H1 (cell line): ENCODE data around the gene NXPH4. TPM values are rescaled to one million over a fixed set of nuclear protein-coding genes. Genes with fewer than 3 reads are reported as not detected.

Experiments used
- CTCF ChIA-PET: fragments of 300-600 bp; sonication (Branson Sonifier 250); formaldehyde crosslinking; loops from one replicate; lab custom pipeline; 2021; ENCODE audit not compliant: partially characterized antibody; lab: Charles Lee
- POLR2A ChIA-PET: fragments of 300-600 bp; sonication (Branson Sonifier 250); formaldehyde crosslinking; loops from one replicate; lab custom pipeline; 2021; ENCODE audit warnings: inconsistent platforms; ENCODE audit not compliant: partially characterized antibody; lab: Charles Lee
- DNase-seq, 2 experiments: peaks; one replicate each; pipeline versions ENCODE4 v3.0.0 to v3.0.0-alpha.2; 2010 to 2022; ENCODE audit warnings: low spot score in 2 of 2, low read depth in 1 of 2, mixed read lengths in 1 of 2
- FAIRE-seq: peaks from 2 replicates; lab custom pipeline; 2011; peaks lifted over from hg19 to GRCh38; lab: Jason Lieb, UNC
- H2AFZ ChIP-seq: 2 replicates; pipeline ENCODE4 v1.8.1; 2012; ENCODE audit warnings: low read length, inconsistent platforms
- H2AK5ac ChIP-seq: 2 replicates; pipeline ENCODE4 v1.6.1; 2013; ENCODE audit warnings: low read depth, low read length
- H2BK120ac ChIP-seq: replicated peaks from 2 replicates; pipeline ENCODE3; 2013; ENCODE audit warnings: low read depth, low read length, inconsistent platforms
- H2BK12ac ChIP-seq: 2 replicates; pipeline ENCODE4 v1.6.1; 2013; ENCODE audit warnings: low read depth, low read length
- H2BK15ac ChIP-seq: 2 replicates; pipeline ENCODE4 v1.6.1; 2013; ENCODE audit warnings: low read length
- H2BK20ac ChIP-seq: 2 replicates; pipeline ENCODE4 v1.6.1; 2013; ENCODE audit warnings: low read length
- H2BK5ac ChIP-seq: 2 replicates; pipeline ENCODE4 v1.6.1; 2013; ENCODE audit warnings: low read depth, low read length
- H3K14ac ChIP-seq: 2 replicates; pipeline ENCODE4 v1.6.1; 2013; ENCODE audit warnings: inconsistent platforms; ENCODE audit not compliant: insufficient read length
- H3K18ac ChIP-seq: 2 replicates; pipeline ENCODE4 v1.6.1; 2013; ENCODE audit warnings: low read length; ENCODE audit errors: extremely low read depth
- H3K23ac ChIP-seq: 2 replicates; pipeline ENCODE4 v1.6.1; 2013; ENCODE audit warnings: inconsistent platforms; ENCODE audit not compliant: insufficient read length
- H3K23me2 ChIP-seq: 2 replicates; pipeline ENCODE4 v1.6.1; 2013; ENCODE audit warnings: low read depth, low read length
- H3K27ac ChIP-seq: 2 replicates; pipeline ENCODE4 v1.6.1; 2011; ENCODE audit warnings: low read depth, low read length, inconsistent platforms
- H3K27me3 ChIP-seq, 4 experiments: replicated peaks in 1 of 4; 1 replicate in 1 of 4; 2 replicates in 3 of 4; pipeline versions ENCODE4 v1.6.1 to v1.8.1; 2011 to 2013; ENCODE audit warnings: low read length in 3 of 4, mild to moderate bottlenecking in 3 of 4, inconsistent platforms in 2 of 4, mixed read lengths in 2 of 4, moderate library complexity in 1 of 4; ENCODE audit not compliant: control insufficient read depth in 3 of 4, insufficient read depth in 3 of 4; ENCODE audit errors: extremely low read depth in 1 of 4
- H3K36me3 ChIP-seq, 4 experiments: 2 replicates each; pipeline versions ENCODE4 v1.6.1 to v1.8.1; 2011 to 2013; ENCODE audit warnings: mild to moderate bottlenecking in 4 of 4, low read length in 3 of 4, moderate library complexity in 2 of 4, control low read depth in 1 of 4, inconsistent platforms in 1 of 4; ENCODE audit not compliant: insufficient read depth in 4 of 4, control insufficient read depth in 2 of 4
- H3K4ac ChIP-seq: replicated peaks from 2 replicates; pipeline ENCODE3; 2013; ENCODE audit warnings: low read length, low read depth, mixed read lengths, inconsistent platforms; ENCODE audit not compliant: insufficient read length
- H3K4me1 ChIP-seq, 4 experiments: replicated peaks in 1 of 4; 1 replicate in 1 of 4; 2 replicates in 3 of 4; pipeline versions ENCODE4 v1.6.1 to v1.8.1; 2011 to 2013; ENCODE audit warnings: low read length in 3 of 4, inconsistent platforms in 2 of 4, mixed read lengths in 1 of 4; ENCODE audit not compliant: insufficient read depth in 4 of 4, control insufficient read depth in 3 of 4
- H3K4me2 ChIP-seq, 2 experiments: 2 replicates each; pipeline versions ENCODE4 v1.6.1 to v1.8.1; 2011 to 2013; ENCODE audit warnings: low read depth in 2 of 2, low read length in 2 of 2, control low read depth in 1 of 2, inconsistent platforms in 1 of 2, mild to moderate bottlenecking in 1 of 2; ENCODE audit not compliant: insufficient read depth in 1 of 2
- H3K4me3 ChIP-seq, 4 experiments: fragments of 200-600, 300-600 bp in 1 of 4; sonication (generic), shearing (Covaris generic), sonication (Bioruptor Twin) in 1 of 4; 2 replicates each; pipeline versions ENCODE4 v1.5.1 to v1.8.1; 2011 to 2016; ENCODE audit warnings: low read length in 4 of 4, low read depth in 3 of 4, control low read depth in 2 of 4, inconsistent platforms in 2 of 4, mild to moderate bottlenecking in 2 of 4, mixed read lengths in 1 of 4, moderate library complexity in 1 of 4; ENCODE audit not compliant: insufficient read depth in 2 of 4; ENCODE audit errors: extremely low read depth in 1 of 4
- H3K56ac ChIP-seq: replicated peaks from 2 replicates; pipeline ENCODE3; 2013; ENCODE audit warnings: low read depth, mild to moderate bottlenecking, mixed read lengths, low read length, inconsistent platforms; ENCODE audit not compliant: insufficient read length
- H3K79me1 ChIP-seq: 2 replicates; pipeline ENCODE4 v1.6.1; 2013; ENCODE audit warnings: low read depth, low read length, control low read depth
- H3K79me2 ChIP-seq, 2 experiments: 2 replicates each; pipeline versions ENCODE4 v1.6.1 to v1.8.1; 2012 to 2013; ENCODE audit warnings: low read length in 2 of 2, mild to moderate bottlenecking in 2 of 2, inconsistent platforms in 1 of 2; ENCODE audit not compliant: insufficient read depth in 2 of 2, control insufficient read depth in 1 of 2
- H3K9ac ChIP-seq, 4 experiments: replicated peaks in 1 of 4; 1 replicate in 1 of 4; 2 replicates in 3 of 4; pipeline versions ENCODE4 v1.6.1 to v1.8.1; 2011 to 2013; ENCODE audit warnings: low read depth in 3 of 4, low read length in 3 of 4, control low read depth in 2 of 4, mild to moderate bottlenecking in 2 of 4, moderate library complexity in 2 of 4, inconsistent platforms in 1 of 4; ENCODE audit errors: extremely low read depth in 1 of 4
- H3K9me3 ChIP-seq, 2 experiments: 2 replicates each; pipeline versions ENCODE4 v1.6.1 to v1.8.1; 2012 to 2013; ENCODE audit warnings: mild to moderate bottlenecking in 2 of 2, moderate library complexity in 2 of 2, control low read depth in 1 of 2, inconsistent platforms in 1 of 2, low read depth in 1 of 2, low read length in 1 of 2, mixed read lengths in 1 of 2; ENCODE audit not compliant: insufficient read depth in 2 of 2
- H4K20me1 ChIP-seq, 2 experiments: replicated peaks in 1 of 2; 2 replicates each; pipeline versions ENCODE3 to v1.8.1; 2011 to 2013; ENCODE audit warnings: inconsistent platforms in 2 of 2, low read length in 2 of 2, mild to moderate bottlenecking in 1 of 2; ENCODE audit not compliant: insufficient read depth in 2 of 2, control insufficient read depth in 1 of 2
- H4K5ac ChIP-seq: 2 replicates; pipeline ENCODE4 v1.6.1; 2013; ENCODE audit warnings: low read length, low read depth, mixed read lengths, inconsistent platforms; ENCODE audit not compliant: insufficient read length
- H4K8ac ChIP-seq: 2 replicates; pipeline ENCODE4 v1.8.0; 2013; ENCODE audit warnings: mild to moderate bottlenecking, moderate library complexity, low read length, inconsistent platforms; ENCODE audit not compliant: insufficient read depth; ENCODE audit errors: extremely low read depth
- H4K91ac ChIP-seq: replicated peaks from 2 replicates; pipeline ENCODE3; 2013; ENCODE audit warnings: low read length, mixed read lengths, inconsistent platforms; ENCODE audit not compliant: insufficient read length
- FOSL1 ChIP-seq: IDR thresholded peaks from 2 replicates; pipeline ENCODE4 v1.6.1; 2011; ENCODE audit warnings: mild to moderate bottlenecking, low read depth, low read length, moderate library complexity; ENCODE audit not compliant: insufficient read depth
- RNF2 ChIP-seq: fragments of 200-900, 300-1000 bp; sonication (generic); IDR thresholded peaks from 2 replicates; pipeline ENCODE4 v1.7.1; 2016; ENCODE audit warnings: borderline replicate concordance, low read depth, mild to moderate bottlenecking, antibody characterized with exemption, low read length; ENCODE audit not compliant: poor library complexity, severe bottlenecking; ENCODE audit errors: missing control alignments
- SIX5 ChIP-seq: IDR thresholded peaks from 2 replicates; pipeline ENCODE4 v1.6.1; 2011; ENCODE audit warnings: mild to moderate bottlenecking, low read depth, low read length
- SUZ12 ChIP-seq: fragments of 200-600 bp; sonication (generic); IDR thresholded peaks from 2 replicates; pipeline ENCODE4 v1.6.1; 2012; ENCODE audit warnings: mild to moderate bottlenecking, inconsistent platforms, low read length, moderate library complexity, mixed read lengths
- WGBS, 2 experiments: shearing (Covaris generic) in 1 of 2; methylation state at CpG; one replicate each; pipeline versions ENCODE4 v1.1.6 to v1.1.7; 2013 to 2015; ENCODE audit warnings: low lambda C conversion rate in 2 of 2, mixed read lengths in 2 of 2, inconsistent platforms in 1 of 2, low coverage in 1 of 2, missing lambda C conversion rate in 1 of 2; ENCODE audit not compliant: insufficient replicate concordance in 2 of 2, insufficient coverage in 1 of 2, insufficient read length in 1 of 2; ENCODE audit errors: extremely low coverage in 1 of 2, missing lambda C conversion rate in 1 of 2; 5-methylcytosine and 5-hydroxymethylcytosine counted together
- polyA plus RNA-seq, 7 experiments: library from polyadenylated mRNA; depleted of rRNA in 3 of 7; stranded (reverse) in 5 of 7; unstranded in 2 of 7; fragments of >200 nt in 5 of 7; fragments of 200-250 nt in 2 of 7; gene quantifications; 1 replicate in 5 of 7; 2 replicates in 1 of 7; 4 replicates in 1 of 7; pipeline versions ENCODE4 v1.2.1 to v1.2.3, GENCODE V29; 2011 to 2013; ENCODE audit warnings: missing spikeins in 2 of 7, mixed read lengths in 2 of 7
- total RNA-seq: library from RNA; stranded (reverse); fragmentation: NEBNext Ultra II Directional; extraction: Animal tissue kit (Norgen Biotek cat#: 25700); gene quantifications from 2 replicates; pipeline ENCODE4 v1.2.1, GENCODE V29; 2021

The NXPH4 gene
- total and polyA plus RNA-seq, 2 of the 8 experiments (the other 6 are each of a cell fraction or from before 2014, with no cell fraction given) = 0.92 to 1.7 TPM

DNA sequence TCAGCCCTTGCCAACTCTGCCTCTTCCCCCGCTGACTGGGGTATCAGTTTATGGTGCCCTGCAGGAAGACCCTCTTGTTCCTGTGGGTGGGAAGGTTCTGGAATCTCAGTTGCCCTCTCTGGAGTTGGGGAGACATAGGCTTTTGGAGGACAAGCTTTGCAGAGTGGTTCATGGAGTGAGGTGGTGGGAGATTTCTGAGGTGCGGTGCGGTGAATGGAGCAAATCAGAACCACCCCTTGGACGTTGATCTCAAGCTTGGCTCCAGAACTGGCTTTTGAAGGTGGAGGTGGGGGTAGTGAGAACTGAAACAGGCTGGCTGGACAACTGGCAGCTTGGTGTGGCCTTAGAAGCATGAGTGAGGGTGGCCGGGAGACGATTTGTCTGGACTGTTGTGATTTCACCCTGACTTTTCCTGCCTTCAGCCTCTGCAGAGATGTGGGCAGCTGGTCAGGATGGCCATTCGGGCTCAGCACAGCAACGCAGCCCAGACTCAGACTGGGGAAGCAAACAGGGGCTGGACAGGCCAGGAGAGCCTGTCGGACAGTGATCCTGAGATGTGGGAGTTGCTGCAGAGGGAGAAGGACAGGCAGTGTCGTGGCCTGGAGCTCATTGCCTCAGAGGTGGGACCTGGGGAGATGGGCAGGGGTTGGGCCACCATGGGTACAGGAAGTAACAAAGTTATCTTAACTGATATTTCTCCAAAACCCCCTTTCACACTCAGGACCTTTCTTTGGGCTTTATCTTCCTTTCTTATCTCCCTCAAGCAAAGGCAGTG lies 14.0 kb downstream of the NXPH4 start:
- ChIA-PET CTCF (interaction anchor here (0.6 to 27.9 kb wide), 8 partner anchors 7 to 548 kb away, joined by 3 to 726 read pairs (median 4); partner anchors contain the start of genes INHBE, NXPH4 and STAC3), POLR2A (interaction anchor here (0.6 to 23.7 kb wide), 29 partner anchors 1 to 1126 kb away, joined by 3 to 852 read pairs (median 7); partner anchors contain the start of genes GLI1, INHBE, LRP1 and NAB2)
- H2BK12ac ChIP-seq = peak overlapping the region; percentile 41
- H3K56ac ChIP-seq = peak overlapping the region; percentile 1
- peaks cover 4 to 30% (median 24%) of the 10 kb centered on the region in 4 experiments for H3K27me3 ChIP-seq
- H4K91ac ChIP-seq = peak overlapping the region; percentile 58
- H3K27ac ChIP-seq = peak overlapping the region; percentile 85; the same call in 1 of the 2 replicates
- H2BK20ac ChIP-seq = 0 out of 2 replicates have a peak overlapping the region, but pooled peaks have one; percentile 61
- H3K79me2 ChIP-seq = peaks cover 6 to 15% of the 10 kb centered on the region in 2 experiments; a peak in 3 of 4 replicates
- H2BK5ac ChIP-seq = peak overlapping the region; percentile 96
- peak overlapping the region; percentile 12 for H4K5ac ChIP-seq
- H3K4me1 ChIP-seq = peaks cover 4 to 46% (median 24%) of the 10 kb centered on the region in 4 experiments
- DNase-seq (no peak), FAIRE-seq (no peak)
- H3K9me3 ChIP-seq = no peaks in the 10 kb centered on the region
- peak overlapping the region; percentile 53 for H3K4ac ChIP-seq
- H3K23ac ChIP-seq = no peak overlapping the region
- H2BK120ac ChIP-seq = no peak overlapping the region
- peak overlapping the region; percentile 94 to 95 for H3K4me2 ChIP-seq
- peak overlapping the region; percentile 75; the same call in 1 of the 2 replicates for H2BK15ac ChIP-seq
- 58% methylated on average over 10 of the region's 10 CpGs; no CpG with 5 or more reads in 1 of the 2 experiments for WGBS, 2 experiments
- no peak overlapping the region for H2AFZ ChIP-seq
- H2AK5ac ChIP-seq = peak overlapping the region; percentile 68
- peak overlapping the region; percentile 90 to 99 (median 96) for H3K9ac ChIP-seq
- H4K20me1 ChIP-seq = peaks cover 16 to 30% of the 10 kb centered on the region in 2 experiments
- peaks cover 14% of the 10 kb centered on the region for H3K23me2 ChIP-seq
- peak overlapping the region; percentile 7 for H3K18ac ChIP-seq
- H3K4me3 ChIP-seq = peak overlapping the region; percentile 69 to 93 (median 81)
- H3K36me3 ChIP-seq = peaks cover 29 to 42% (median 35%) of the 10 kb centered on the region in 4 experiments
- peaks cover 11% of the 10 kb centered on the region for H3K79me1 ChIP-seq
- H3K14ac ChIP-seq = no peak overlapping the region
- H4K8ac ChIP-seq = peak overlapping the region; percentile 98
- no peak for TF ChIP-seq FOSL1
- no peak for TF ChIP-seq RNF2
- TF ChIP-seq SUZ12 = no peak
- TF ChIP-seq SIX5 = no peak
